Uterus (tissue), 4 donors: ENCODE results near the gene PASK. TPM values are rescaled to one million over a fixed set of nuclear protein-coding genes. Genes with fewer than 3 reads are reported as not detected.

Experiments used
- DNase-seq, 2 donors: peaks; one replicate each; pipeline ENCODE4 v3.0.0-alpha.2; 2019 to 2020
- H3K27ac ChIP-seq, 2 donors: fragments of 200-600 bp; sonication (generic); 1 replicate in 1 of 2; 2 replicates in 1 of 2; pipeline ENCODE4 v1.5.1; 2016 to 2018
- H3K27me3 ChIP-seq, 2 donors: fragments of 200-600 bp; sonication (generic); one replicate each; pipeline ENCODE4 v1.5.1; 2018 to 2019; ENCODE audit warnings: control low read depth in 1 of 2
- H3K36me3 ChIP-seq, 2 donors: fragments of 200-600 bp; sonication (generic); one replicate each; pipeline ENCODE4 v1.5.1; 2019; ENCODE audit warnings: control low read depth in 1 of 2
- H3K4me1 ChIP-seq, 2 donors: fragments of 200-600 bp; sonication (generic); one replicate each; pipeline ENCODE4 v1.5.1; 2018 to 2019; ENCODE audit warnings: control low read depth in 1 of 2
- H3K4me3 ChIP-seq, 2 donors: fragments of 200-600 bp; sonication (generic); 1 replicate in 1 of 2; 2 replicates in 1 of 2; pipeline ENCODE4 v1.5.1; 2018 to 2019; ENCODE audit warnings: mild to moderate bottlenecking in 1 of 2
- H3K9me3 ChIP-seq, 2 donors: fragments of 200-600 bp; sonication (generic); one replicate each; pipeline ENCODE4 v1.5.1; 2019; ENCODE audit warnings: control low read depth in 1 of 2
- POLR2A ChIP-seq, 2 donors: fragments of 450-650 bp; IDR thresholded peaks; one replicate each; pipeline ENCODE4 v1.6.1; 2016; ENCODE audit warnings: antibody characterized with exemption in 2 of 2, mild to moderate bottlenecking in 1 of 2, moderate library complexity in 1 of 2
- intact Hi-C: fragments of 100-400 bp; cut with DNase I; formaldehyde crosslinking; loops from one replicate; pipeline ENCODE4 v1.15.1; 2023; ENCODE audit warnings: low total_unique reads
- total RNA-seq, 4 donors: library from RNA; depleted of rRNA in 3 of 4; stranded (reverse); fragments of >200 nt in 3 of 4; gene quantifications; one replicate each; pipeline versions ENCODE4 v1.1.0 to v1.2.4, GENCODE V29; 2014 to 2023
- TF ChIP-seq, protein P1 (sequence below), 4 experiments: fragments of 200-600 bp in 2 of 4; fragments of 450-650 bp in 2 of 4; sonication (generic) in 2 of 4; IDR thresholded peaks; one replicate each; pipeline ENCODE4 v1.5.1; 2016 to 2019; ENCODE audit warnings: antibody characterized with exemption in 4 of 4, mild to moderate bottlenecking in 2 of 4, moderate library complexity in 1 of 4
- donor health status: DM: yes; HTN: yes; CAD: no.

PASK gene
- total RNA-seq, 4 donors from 2014 or later: 7.4 to 16.0 (median 13.3) TPM

- TF ChIP-seq, protein P1, sequence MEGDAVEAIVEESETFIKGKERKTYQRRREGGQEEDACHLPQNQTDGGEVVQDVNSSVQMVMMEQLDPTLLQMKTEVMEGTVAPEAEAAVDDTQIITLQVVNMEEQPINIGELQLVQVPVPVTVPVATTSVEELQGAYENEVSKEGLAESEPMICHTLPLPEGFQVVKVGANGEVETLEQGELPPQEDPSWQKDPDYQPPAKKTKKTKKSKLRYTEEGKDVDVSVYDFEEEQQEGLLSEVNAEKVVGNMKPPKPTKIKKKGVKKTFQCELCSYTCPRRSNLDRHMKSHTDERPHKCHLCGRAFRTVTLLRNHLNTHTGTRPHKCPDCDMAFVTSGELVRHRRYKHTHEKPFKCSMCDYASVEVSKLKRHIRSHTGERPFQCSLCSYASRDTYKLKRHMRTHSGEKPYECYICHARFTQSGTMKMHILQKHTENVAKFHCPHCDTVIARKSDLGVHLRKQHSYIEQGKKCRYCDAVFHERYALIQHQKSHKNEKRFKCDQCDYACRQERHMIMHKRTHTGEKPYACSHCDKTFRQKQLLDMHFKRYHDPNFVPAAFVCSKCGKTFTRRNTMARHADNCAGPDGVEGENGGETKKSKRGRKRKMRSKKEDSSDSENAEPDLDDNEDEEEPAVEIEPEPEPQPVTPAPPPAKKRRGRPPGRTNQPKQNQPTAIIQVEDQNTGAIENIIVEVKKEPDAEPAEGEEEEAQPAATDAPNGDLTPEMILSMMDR (IDR thresholded peaks at IDR 0.05): no peak
- intact Hi-C loops: no loop called here
- no peak overlapping the region for H3K4me3 ChIP-seq
- no peaks in the 10 kb centered on the region for H3K36me3 ChIP-seq
- H3K27me3 ChIP-seq: no peaks in the 10 kb centered on the region
- no peaks in the 10 kb centered on the region for H3K4me1 ChIP-seq
- peak in 1 of 2 donors; percentile 8 for DNase-seq
- H3K9me3 ChIP-seq: no peaks in the 10 kb centered on the region
- peak overlapping the region; percentile 34 to 43 for H3K27ac ChIP-seq
These were observed 60.9 kb downstream of the PASK start for GRCh38 chr2:241088376-241088775.

GRCh38 chr2:241087420-241088268 lies 61.6 kb downstream of the PASK start:
- no peaks in the 10 kb centered on the region for H3K36me3 ChIP-seq
- H3K4me3 ChIP-seq: no peak overlapping the region
- intact Hi-C loops: no loop called here
- H3K27me3 ChIP-seq: no peaks in the 10 kb centered on the region
- DNase-seq: peak in 1 of 2 donors; percentile 8
- no peaks in the 10 kb centered on the region for H3K9me3 ChIP-seq
- H3K4me1 ChIP-seq: no peaks in the 10 kb centered on the region
- no peak for TF ChIP-seq POLR2A (IDR thresholded peaks at IDR 0.05)
- TF ChIP-seq, protein P1 (IDR thresholded peaks at IDR 0.05): no peak
- peak overlapping the region; percentile 34 to 43 for H3K27ac ChIP-seq

GRCh38 chr2:241084856-241085444 lies 64.3 kb downstream of the PASK start:
- TF ChIP-seq, protein P1 (IDR thresholded peaks at IDR 0.05): no peak
- TF ChIP-seq POLR2A (IDR thresholded peaks at IDR 0.05): no peak
- Histone ChIP-seq H3K36me3 (no peaks in the 10 kb centered on the region), H3K27me3 (no peaks in the 10 kb centered on the region), H3K27ac (no peak overlapping the region), H3K4me3 (no peak overlapping the region), H3K4me1 (no peaks in the 10 kb centered on the region), H3K9me3 (no peaks in the 10 kb centered on the region)
- no peak for DNase-seq
- intact Hi-C loops: no loop called here

GRCh38 chr2:241083091-241083415 lies 66.2 kb downstream of the PASK start:
- intact Hi-C loops: no loop called here
- no peaks in the 10 kb centered on the region for H3K9me3 ChIP-seq
- no peaks in the 10 kb centered on the region for H3K36me3 ChIP-seq
- DNase-seq: peak in 1 of 2 donors; percentile 8
- no peaks in the 10 kb centered on the region for H3K4me1 ChIP-seq
- TF ChIP-seq, protein P1 (IDR thresholded peaks at IDR 0.05): no peak
- H3K27me3 ChIP-seq: no peaks in the 10 kb centered on the region
- H3K27ac ChIP-seq: no peak overlapping the region
- no peak overlapping the region for H3K4me3 ChIP-seq

DNA sequence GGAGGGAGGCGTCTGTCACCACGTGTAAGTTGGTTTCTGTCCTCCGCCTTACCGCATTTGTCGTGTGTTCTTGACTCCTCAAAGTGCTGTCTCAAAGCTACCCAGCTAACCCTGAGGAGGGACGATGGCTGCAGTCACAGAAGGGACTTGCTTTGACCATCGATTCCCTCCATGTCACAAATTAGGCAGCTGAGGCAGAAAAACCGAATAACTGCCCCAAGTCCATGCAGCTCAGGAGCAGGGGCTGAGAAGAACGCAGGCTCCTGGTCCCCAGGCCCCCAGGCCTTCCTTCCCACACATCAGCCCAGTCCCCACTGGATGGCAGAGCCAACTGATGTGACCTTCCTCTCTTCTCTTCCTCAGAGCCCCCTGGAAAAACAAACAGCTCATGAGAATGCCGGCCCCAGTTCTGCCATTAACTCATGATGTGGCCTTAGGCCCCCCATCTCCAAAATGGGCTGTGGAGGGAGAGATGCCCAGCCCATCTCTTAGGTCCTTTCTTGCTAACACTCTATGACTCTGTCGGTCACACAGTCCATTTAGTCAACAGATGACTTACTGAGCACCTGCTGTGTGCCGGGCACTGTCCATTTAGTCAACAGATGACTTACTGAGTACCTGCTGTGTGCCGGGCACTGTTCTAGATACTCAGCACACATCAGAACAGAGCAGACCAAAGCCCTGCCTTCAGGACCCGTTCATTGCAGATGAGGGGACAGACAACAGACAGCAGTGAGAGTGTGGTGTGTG lies 66.8 kb downstream of the PASK start:
- Histone ChIP-seq H3K4me3 (no peak overlapping the region), H3K4me1 (no peaks in the 10 kb centered on the region), H3K9me3 (no peaks in the 10 kb centered on the region), H3K36me3 (no peaks in the 10 kb centered on the region), H3K27me3 (no peaks in the 10 kb centered on the region), H3K27ac (no peak overlapping the region)
- intact Hi-C loops: no loop called here
- TF ChIP-seq, protein P1 (IDR thresholded peaks at IDR 0.05): no peak
- TF ChIP-seq POLR2A (IDR thresholded peaks at IDR 0.05): no peak
- no peak for DNase-seq
